IMR-90 (cell line): ENCODE measurements around the gene APBB1IP. TPM values are rescaled to one million over a fixed set of nuclear protein-coding genes. Genes with fewer than 3 reads are reported as not detected.
A peak's percentile ranks its signal among the peaks of the same experiment; 100 is the strongest.

ENCODE experiments used
- ATAC-seq: fragments of 200-7000 bp; cut with Tn5 transposase; 2 replicates; pipeline ENCODE4 v1.9.1; 2020; ENCODE audit warnings: low read depth, mild to moderate bottlenecking, moderate library complexity
- BruUV-seq: library from RNA; stranded (reverse); fragments of 400-500 nt; replicated peaks from 2 replicates; lab custom pipeline; 2021; lab: Mats Ljungman, UMichigan
- CTCF ChIA-PET: fragments of 300-600 bp; formaldehyde crosslinking; extraction: SDS; loops from one replicate; lab custom pipeline; 2021; ENCODE audit warnings: antibody characterized with exemption; lab: Yijun Ruan, JAX
- POLR2A ChIA-PET: fragments of 300-600 bp; sonication (Branson Sonifier 250); formaldehyde crosslinking; loops from one replicate; lab custom pipeline; 2022; ENCODE audit warnings: antibody characterized with exemption; ENCODE audit not compliant: unreplicated experiment; lab: Charles Lee
- DNase-seq: peaks from one replicate; pipeline ENCODE4 v3.0.0; 2013
- H2AFZ ChIP-seq: replicated peaks from 2 replicates; pipeline ENCODE3; 2013; ENCODE audit warnings: low read length, mild to moderate bottlenecking; ENCODE audit not compliant: poor library complexity
- H2AK5ac ChIP-seq: 2 replicates; pipeline ENCODE4 v1.6.1; 2013; ENCODE audit warnings: low read depth, low read length, inconsistent platforms
- H2AK9ac ChIP-seq: replicated peaks from 2 replicates; pipeline ENCODE3; 2013; ENCODE audit warnings: mild to moderate bottlenecking, low read depth, low read length, moderate library complexity; ENCODE audit not compliant: poor library complexity
- H2BK120ac ChIP-seq: 2 replicates; pipeline ENCODE4 v1.6.1; 2013; ENCODE audit warnings: low read depth, low read length, inconsistent platforms
- H2BK15ac ChIP-seq: 3 replicates; pipeline ENCODE4 v1.6.1; 2013; ENCODE audit warnings: low read depth, low read length, inconsistent platforms
- H2BK20ac ChIP-seq: 2 replicates; pipeline ENCODE4 v1.6.1; 2013; ENCODE audit warnings: low read depth, mild to moderate bottlenecking, inconsistent platforms, low read length, moderate library complexity
- H2BK5ac ChIP-seq: 2 replicates; pipeline ENCODE4 v1.6.1; 2013; ENCODE audit warnings: mild to moderate bottlenecking, low read depth, low read length, inconsistent platforms; ENCODE audit not compliant: poor library complexity, severe bottlenecking
- H3K14ac ChIP-seq: replicated peaks from 2 replicates; pipeline ENCODE4 v1.6.1; 2013; ENCODE audit warnings: low read depth, low read length, inconsistent platforms
- H3K18ac ChIP-seq: 2 replicates; pipeline ENCODE4 v1.6.1; 2013; ENCODE audit warnings: low read depth, low read length, control low read depth
- H3K23ac ChIP-seq: 2 replicates; pipeline ENCODE4 v1.6.1; 2013; ENCODE audit warnings: low read depth, low read length, inconsistent platforms
- H3K27ac ChIP-seq: 2 replicates; pipeline ENCODE4 v1.5.1; 2013; ENCODE audit warnings: mild to moderate bottlenecking, control low read depth, low read length; ENCODE audit not compliant: insufficient read depth
- H3K27me3 ChIP-seq: 2 replicates; pipeline ENCODE4 v1.6.1; 2013; ENCODE audit warnings: low read length; ENCODE audit not compliant: control insufficient read depth, insufficient read depth
- H3K36me3 ChIP-seq: 2 replicates; pipeline ENCODE4 v1.6.1; 2013; ENCODE audit warnings: low read length, mixed read lengths; ENCODE audit not compliant: control insufficient read depth, insufficient read depth
- H3K4ac ChIP-seq: 2 replicates; pipeline ENCODE4 v1.6.1; 2013; ENCODE audit warnings: low read depth, low read length, inconsistent platforms
- H3K4me1 ChIP-seq: 2 replicates; pipeline ENCODE4 v1.6.1; 2013; ENCODE audit warnings: low read length, mixed read lengths; ENCODE audit not compliant: control insufficient read depth, insufficient read depth
- H3K4me2 ChIP-seq: 2 replicates; pipeline ENCODE4 v1.6.1; 2013; ENCODE audit warnings: low read depth, mild to moderate bottlenecking, control low read depth, low read length, moderate library complexity
- H3K4me3 ChIP-seq: 2 replicates; pipeline ENCODE4 v1.5.1; 2013; ENCODE audit warnings: low read depth, mild to moderate bottlenecking, control low read depth, low read length, moderate library complexity; ENCODE audit not compliant: insufficient read depth
- H3K56ac ChIP-seq: 2 replicates; pipeline ENCODE4 v1.6.1; 2013; ENCODE audit warnings: low read length, inconsistent platforms; ENCODE audit not compliant: insufficient read depth; ENCODE audit errors: extremely low read depth
- H3K79me1 ChIP-seq, 2 experiments: 2 replicates each; pipeline ENCODE4 v1.6.1; 2013; ENCODE audit warnings: low read length in 2 of 2, inconsistent platforms in 1 of 2, low read depth in 1 of 2
- H3K9ac ChIP-seq: 2 replicates; pipeline ENCODE4 v1.6.1; 2013; ENCODE audit warnings: low read depth, low read length, control low read depth
- H3K9me1 ChIP-seq: 2 replicates; pipeline ENCODE4 v1.6.1; 2013; ENCODE audit warnings: low read length, inconsistent platforms; ENCODE audit not compliant: insufficient read depth
- H3K9me3 ChIP-seq: 2 replicates; pipeline ENCODE4 v1.6.1; 2013; ENCODE audit warnings: low read length; ENCODE audit not compliant: control insufficient read depth, insufficient read depth
- H4K20me1 ChIP-seq: 2 replicates; pipeline ENCODE4 v1.6.1; 2013; ENCODE audit warnings: low read length, inconsistent platforms; ENCODE audit not compliant: insufficient read depth
- H4K5ac ChIP-seq: 2 replicates; pipeline ENCODE4 v1.6.1; 2013; ENCODE audit warnings: mild to moderate bottlenecking, low read depth, low read length, control low read depth
- H4K8ac ChIP-seq, 2 experiments: 2 replicates each; pipeline ENCODE4 v1.6.1; 2013; ENCODE audit warnings: low read depth in 2 of 2, low read length in 2 of 2, control low read depth in 1 of 2, inconsistent platforms in 1 of 2
- H4K91ac ChIP-seq: 2 replicates; pipeline ENCODE4 v1.6.1; 2013; ENCODE audit warnings: low read depth, low read length, inconsistent platforms; ENCODE audit not compliant: insufficient read depth
- MAFK ChIP-seq: IDR thresholded peaks from 2 replicates; pipeline ENCODE4 v1.6.1; 2012; ENCODE audit warnings: low read depth, low read length, improper control_type of control experiment
- NFE2L2 ChIP-seq: fragments of 150-350 bp; IDR thresholded peaks from 2 replicates; pipeline ENCODE4 v1.6.1; 2016; ENCODE audit warnings: low read depth, mild to moderate bottlenecking, low read length
- RAD21 ChIP-seq: IDR thresholded peaks from 2 replicates; pipeline ENCODE4 v1.6.1; 2012; ENCODE audit warnings: low read length, improper control_type of control experiment
- RFX5 ChIP-seq: IDR thresholded peaks from 2 replicates; pipeline ENCODE4 v1.8.0; 2012; ENCODE audit warnings: low read depth, mild to moderate bottlenecking, low read length, moderate library complexity
- WGBS, 2 experiments: methylation state at CpG; one replicate each; pipeline versions ENCODE4 v1.1.5 to v1.1.7; 2013; ENCODE audit warnings: missing lambda C conversion rate in 2 of 2; ENCODE audit not compliant: insufficient read length in 1 of 2; ENCODE audit errors: extremely low coverage in 2 of 2; 5-methylcytosine and 5-hydroxymethylcytosine counted together
- dilution Hi-C: fragments of 300-500 bp; cut with HindIII; formaldehyde crosslinking; loops from one replicate; pipeline ENCODE4 v1.14.3; 2018; ENCODE audit warnings: low sequenced_read_pairs; ENCODE audit not compliant: unreplicated experiment
- in situ Hi-C: fragments of 300-500 bp; cut with MboI; formaldehyde crosslinking; loops from 3 replicates; pipeline ENCODE4 v1.14.3; 2019; ENCODE audit warnings: low sequenced_read_pairs, inconsistent platforms, mixed read lengths
- intact Hi-C: fragments of 100-400 bp; cut with micrococcal nuclease; formaldehyde crosslinking; loops from 2 replicates; pipeline ENCODE4 v1.10.0; 2022
- polyA plus RNA-seq, 3 experiments: library from polyadenylated mRNA; depleted of rRNA; stranded (reverse); fragments of >200 nt; gene quantifications; 2 replicates each; pipeline ENCODE4 v1.2.3, GENCODE V29; 2012; ENCODE audit warnings: low replicate concordance in 1 of 3
- total RNA-seq: library from RNA; depleted of rRNA; stranded (reverse); fragments of >200 nt; gene quantifications from 2 replicates; pipeline ENCODE4 v1.2.3, GENCODE V29; 2012

Gene APBB1IP
- total and polyA plus RNA-seq, 2 of the 4 experiments (the other 2 are of a cell fraction), result not detected

- intact Hi-C loops, result no loop called here
- Histone ChIP-seq H2BK5ac (no peak overlapping the region), H3K27ac (no peak overlapping the region), H3K9me3 (no peaks in the 10 kb centered on the region), H4K8ac (no peak overlapping the region), H2BK20ac (no peak overlapping the region), H3K56ac (no peak overlapping the region), H3K23ac (no peak overlapping the region), H3K79me1 (no peaks in the 10 kb centered on the region), H2AK9ac (no peak overlapping the region), H3K4me1 (no peaks in the 10 kb centered on the region), H3K14ac (no peak overlapping the region), H3K9ac (no peak overlapping the region), H3K4me2 (peak overlapping the region; percentile 58; the same call in 1 of the 2 replicates), H3K4me3 (no peak overlapping the region), H3K27me3 (no peaks in the 10 kb centered on the region; the same call in 1 of the 2 replicates), H3K9me1 (no peaks in the 10 kb centered on the region), H4K91ac (no peak overlapping the region), H3K18ac (no peak overlapping the region), H2BK15ac (no peak overlapping the region), H4K5ac (no peak overlapping the region), H2AFZ (no peak overlapping the region), H2BK120ac (no peak overlapping the region), H2AK5ac (no peak overlapping the region), H3K36me3 (no peaks in the 10 kb centered on the region), H4K20me1 (no peaks in the 10 kb centered on the region), H3K4ac (no peak overlapping the region)
- TF ChIP-seq NFE2L2, result no peak
- no peak for TF ChIP-seq MAFK
- no peak for TF ChIP-seq RFX5
- no peak for TF ChIP-seq RAD21
- ChIA-PET POLR2A (no interaction called here), CTCF (no interaction called here)
- WGBS, 2 experiments, result 0% methylated on average over 2 of the region's 10 CpGs; no CpG with 5 or more reads in 1 of the 2 experiments
- DNase-seq (no peak), ATAC-seq (no peak)
- in situ Hi-C loops, result no loop called here
- dilution Hi-C loops, result no loop called here
- BruUV-seq, result no TSS peak
These were observed 129.2 kb downstream of the APBB1IP start for GRCh38 chr10:26567351-26567721.
